HEK293 (cell line): ENCODE results near the gene ENDOD1.
A peak's percentile ranks its signal among the peaks of the same experiment; 100 is the strongest.

ENCODE experiments used
- CTCF ChIA-PET: fragments of 350-600 bp; formaldehyde crosslinking; extraction: SDS; loops from one replicate; lab custom pipeline; 2021; ENCODE audit warnings: antibody characterized with exemption; lab: Yijun Ruan, JAX
- POLR2A ChIA-PET: fragments of 300-600 bp; formaldehyde crosslinking; extraction: SDS; loops from one replicate; lab custom pipeline; 2020; ENCODE audit warnings: antibody characterized with exemption, inconsistent platforms; lab: Yijun Ruan, JAX
- H3K27ac ChIP-seq: fragments of 200-500 bp; sonication (Bioruptor generic); 2 replicates; pipeline ENCODE4 v1.5.1; 2014; ENCODE audit warnings: low read depth, low read length, control low read depth, inconsistent platforms; ENCODE audit errors: extremely low read depth
- H3K36me3 ChIP-seq, 2 experiments: fragments of 200-500 bp in 1 of 2; sonication (Bioruptor generic) in 1 of 2; 1 replicate in 1 of 2; 2 replicates in 1 of 2; pipeline ENCODE4 v1.5.1; 2014 to 2017; ENCODE audit warnings: inconsistent platforms in 2 of 2, low read length in 2 of 2; ENCODE audit not compliant: control insufficient read depth in 2 of 2, insufficient read depth in 1 of 2
- H3K4me1 ChIP-seq: fragments of 200-500 bp; sonication (Bioruptor generic); 2 replicates; pipeline ENCODE4 v1.5.1; 2014; ENCODE audit warnings: mild to moderate bottlenecking, low read length, inconsistent platforms; ENCODE audit not compliant: control insufficient read depth, insufficient read depth
- H3K4me3 ChIP-seq: 2 replicates; pipeline ENCODE4 v1.5.1; 2011; ENCODE audit warnings: low read depth, mild to moderate bottlenecking, control low read depth, low read length, moderate library complexity
- H3K9me3 ChIP-seq: fragments of 200-500 bp; sonication (Bioruptor generic); 2 replicates; pipeline ENCODE4 v1.5.1; 2014; ENCODE audit warnings: low read depth, low read length, inconsistent platforms; ENCODE audit not compliant: control insufficient read depth, insufficient read depth
- BCL11A ChIP-seq: fragments of 450-650 bp; formaldehyde crosslinking; IDR thresholded peaks from 2 replicates; pipeline ENCODE4 v1.5.1; 2016; ENCODE audit warnings: low read depth, missing biosample characterization, missing genetic modification characterization
- FEZF1 ChIP-seq: fragments of 450-650 bp; formaldehyde crosslinking; IDR thresholded peaks from 2 replicates; pipeline ENCODE4 v1.5.1; 2016; ENCODE audit warnings: missing biosample characterization, missing genetic modification characterization
- IKZF3 ChIP-seq: fragments of 450-650 bp; IDR thresholded peaks from 2 replicates; pipeline ENCODE4 v1.5.0; 2018; ENCODE audit warnings: missing biosample characterization, mild to moderate bottlenecking, missing genetic modification characterization, moderate library complexity
- MEIS1 ChIP-seq: sonication (generic); formaldehyde crosslinking; IDR thresholded peaks from 2 replicates; pipeline ENCODE4 v1.8.1; 2022; ENCODE audit warnings: missing genetic modification reagents, mild to moderate bottlenecking, borderline replicate concordance
- OVOL3 ChIP-seq: fragments of 450-650 bp; formaldehyde crosslinking; IDR thresholded peaks from 2 replicates; pipeline ENCODE4 v1.5.1; 2016; ENCODE audit warnings: missing biosample characterization, missing genetic modification characterization
- SP3 ChIP-seq: fragments of 450-650 bp; formaldehyde crosslinking; IDR thresholded peaks from 2 replicates; pipeline ENCODE4 v1.5.1; 2016; ENCODE audit warnings: missing biosample characterization, missing genetic modification characterization
- ZFP37 ChIP-seq: fragments of 450-650 bp; formaldehyde crosslinking; IDR thresholded peaks from 2 replicates; pipeline ENCODE4 v1.5.1; 2016; ENCODE audit warnings: missing biosample characterization, missing genetic modification characterization
- ZNF121 ChIP-seq: fragments of 450-650 bp; formaldehyde crosslinking; IDR thresholded peaks from 2 replicates; pipeline ENCODE4 v1.5.1; 2016; ENCODE audit warnings: missing biosample characterization, missing genetic modification characterization
- ZNF146 ChIP-seq: fragments of 450-650 bp; formaldehyde crosslinking; IDR thresholded peaks from 2 replicates; pipeline ENCODE4 v1.5.1; 2016; ENCODE audit warnings: missing biosample characterization, missing genetic modification characterization
- ZNF19 ChIP-seq: fragments of 450-650 bp; formaldehyde crosslinking; IDR thresholded peaks from 2 replicates; pipeline ENCODE4; 2016; ENCODE audit warnings: missing biosample characterization, missing genetic modification characterization, low read depth
- ZNF2 ChIP-seq: fragments of 450-650 bp; formaldehyde crosslinking; IDR thresholded peaks from 2 replicates; pipeline ENCODE4 v1.5.1; 2016; ENCODE audit warnings: missing biosample characterization, missing genetic modification characterization
- ZNF24 ChIP-seq: fragments of 450-650 bp; formaldehyde crosslinking; IDR thresholded peaks from 2 replicates; pipeline ENCODE4 v1.5.1; 2016; ENCODE audit warnings: missing biosample characterization, missing genetic modification characterization
- ZNF266 ChIP-seq: fragments of 450-650 bp; formaldehyde crosslinking; IDR thresholded peaks from 2 replicates; pipeline ENCODE4 v1.5.1; 2016; ENCODE audit warnings: missing biosample characterization, missing genetic modification characterization, low read depth
- ZNF335 ChIP-seq: fragments of 450-650 bp; formaldehyde crosslinking; conservative IDR thresholded peaks from 2 replicates; pipeline ENCODE4 v1.5.1; 2016; ENCODE audit warnings: missing biosample characterization, missing genetic modification characterization
- ZNF530 ChIP-seq: fragments of 450-650 bp; formaldehyde crosslinking; IDR thresholded peaks from 2 replicates; pipeline ENCODE4 v1.5.1; 2016; ENCODE audit warnings: low read depth, missing biosample characterization, missing genetic modification characterization
- ZNF585B ChIP-seq: fragments of 450-650 bp; formaldehyde crosslinking; IDR thresholded peaks from 2 replicates; pipeline ENCODE4 v1.5.1; 2016; ENCODE audit warnings: missing biosample characterization, missing genetic modification characterization
- ZNF621 ChIP-seq: fragments of 450-650 bp; formaldehyde crosslinking; IDR thresholded peaks from 2 replicates; pipeline ENCODE4 v1.5.1; 2017; ENCODE audit warnings: missing biosample characterization, missing genetic modification characterization
- ZNF626 ChIP-seq: fragments of 450-650 bp; sonication (Bioruptor Pico); formaldehyde crosslinking; IDR thresholded peaks from 2 replicates; pipeline ENCODE4 v1.5.1; 2018; ENCODE audit warnings: missing biosample characterization, missing genetic modification characterization, inconsistent platforms
- ZNF76 ChIP-seq: fragments of 450-650 bp; formaldehyde crosslinking; IDR thresholded peaks from 2 replicates; pipeline ENCODE4; 2016; ENCODE audit warnings: low read depth, missing biosample characterization, missing genetic modification characterization, borderline replicate concordance
- ZNF777 ChIP-seq: fragments of 450-650 bp; formaldehyde crosslinking; IDR thresholded peaks from 2 replicates; pipeline ENCODE4 v1.5.1; 2017; ENCODE audit warnings: missing biosample characterization, missing genetic modification characterization, borderline replicate concordance
- TF ChIP-seq, protein P1 (sequence below): fragments of 450-650 bp; formaldehyde crosslinking; IDR thresholded peaks from 2 replicates; pipeline ENCODE4 v1.5.1; 2016; ENCODE audit warnings: missing biosample characterization, missing genetic modification characterization
- TF ChIP-seq, protein P2 (sequence below): fragments of 450-650 bp; formaldehyde crosslinking; IDR thresholded peaks from 2 replicates; pipeline ENCODE4 v1.5.1; 2016; ENCODE audit warnings: missing biosample characterization, missing genetic modification characterization, low read depth

ENDOD1 gene

DNA sequence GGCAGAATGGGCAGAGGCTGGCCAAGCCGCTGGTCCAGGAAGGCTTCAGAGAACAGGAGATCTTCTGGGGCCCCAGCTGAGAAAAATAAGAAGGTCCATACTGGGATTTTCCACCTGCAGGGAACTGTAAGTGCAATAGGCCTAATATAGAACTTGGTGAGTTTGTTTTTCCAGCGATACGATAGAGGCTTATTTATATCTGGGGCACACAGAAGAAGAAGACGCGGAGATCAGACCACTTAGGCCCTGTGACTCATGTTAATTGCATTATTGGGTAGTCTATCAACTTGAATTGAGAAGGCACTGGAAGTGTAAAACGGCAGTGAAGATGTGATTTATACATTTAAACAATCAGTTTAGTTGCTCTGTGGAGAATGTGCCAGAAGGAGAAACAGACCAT, 30.6 kb upstream of the ENDOD1 start:
- Histone ChIP-seq H3K4me1 (no peaks in the 10 kb centered on the region), H3K27ac (no peak overlapping the region), H3K36me3 (no peaks in the 10 kb centered on the region), H3K4me3 (no peak overlapping the region), H3K9me3 (no peaks in the 10 kb centered on the region)
- ChIA-PET CTCF (interaction anchor here (0.6 kb wide), 1 partner anchor 111 kb away, joined by 3 read pairs; no protein-coding TSS in a partner anchor), POLR2A (no interaction called here)
- TF ChIP-seq, protein P1, sequence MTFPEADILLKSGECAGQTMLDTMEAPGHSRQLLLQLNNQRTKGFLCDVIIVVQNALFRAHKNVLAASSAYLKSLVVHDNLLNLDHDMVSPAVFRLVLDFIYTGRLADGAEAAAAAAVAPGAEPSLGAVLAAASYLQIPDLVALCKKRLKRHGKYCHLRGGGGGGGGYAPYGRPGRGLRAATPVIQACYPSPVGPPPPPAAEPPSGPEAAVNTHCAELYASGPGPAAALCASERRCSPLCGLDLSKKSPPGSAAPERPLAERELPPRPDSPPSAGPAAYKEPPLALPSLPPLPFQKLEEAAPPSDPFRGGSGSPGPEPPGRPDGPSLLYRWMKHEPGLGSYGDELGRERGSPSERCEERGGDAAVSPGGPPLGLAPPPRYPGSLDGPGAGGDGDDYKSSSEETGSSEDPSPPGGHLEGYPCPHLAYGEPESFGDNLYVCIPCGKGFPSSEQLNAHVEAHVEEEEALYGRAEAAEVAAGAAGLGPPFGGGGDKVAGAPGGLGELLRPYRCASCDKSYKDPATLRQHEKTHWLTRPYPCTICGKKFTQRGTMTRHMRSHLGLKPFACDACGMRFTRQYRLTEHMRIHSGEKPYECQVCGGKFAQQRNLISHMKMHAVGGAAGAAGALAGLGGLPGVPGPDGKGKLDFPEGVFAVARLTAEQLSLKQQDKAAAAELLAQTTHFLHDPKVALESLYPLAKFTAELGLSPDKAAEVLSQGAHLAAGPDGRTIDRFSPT, result no peak
- no peak for TF ChIP-seq ZNF146 (tag by site-specific recombination)
- no peak for TF ChIP-seq ZNF777 (tag by site-specific recombination)
- TF ChIP-seq ZNF621 (tag by site-specific recombination), result no peak
- no peak for TF ChIP-seq ZNF626
- no peak for TF ChIP-seq OVOL3 (tag by site-specific recombination)
- TF ChIP-seq, protein P2, sequence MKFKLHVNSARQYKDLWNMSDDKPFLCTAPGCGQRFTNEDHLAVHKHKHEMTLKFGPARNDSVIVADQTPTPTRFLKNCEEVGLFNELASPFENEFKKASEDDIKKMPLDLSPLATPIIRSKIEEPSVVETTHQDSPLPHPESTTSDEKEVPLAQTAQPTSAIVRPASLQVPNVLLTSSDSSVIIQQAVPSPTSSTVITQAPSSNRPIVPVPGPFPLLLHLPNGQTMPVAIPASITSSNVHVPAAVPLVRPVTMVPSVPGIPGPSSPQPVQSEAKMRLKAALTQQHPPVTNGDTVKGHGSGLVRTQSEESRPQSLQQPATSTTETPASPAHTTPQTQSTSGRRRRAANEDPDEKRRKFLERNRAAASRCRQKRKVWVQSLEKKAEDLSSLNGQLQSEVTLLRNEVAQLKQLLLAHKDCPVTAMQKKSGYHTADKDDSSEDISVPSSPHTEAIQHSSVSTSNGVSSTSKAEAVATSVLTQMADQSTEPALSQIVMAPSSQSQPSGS (tag by site-specific recombination), result no peak
- no peak for TF ChIP-seq SP3
- no peak for TF ChIP-seq IKZF3 (tag by site-specific recombination)

DNA sequence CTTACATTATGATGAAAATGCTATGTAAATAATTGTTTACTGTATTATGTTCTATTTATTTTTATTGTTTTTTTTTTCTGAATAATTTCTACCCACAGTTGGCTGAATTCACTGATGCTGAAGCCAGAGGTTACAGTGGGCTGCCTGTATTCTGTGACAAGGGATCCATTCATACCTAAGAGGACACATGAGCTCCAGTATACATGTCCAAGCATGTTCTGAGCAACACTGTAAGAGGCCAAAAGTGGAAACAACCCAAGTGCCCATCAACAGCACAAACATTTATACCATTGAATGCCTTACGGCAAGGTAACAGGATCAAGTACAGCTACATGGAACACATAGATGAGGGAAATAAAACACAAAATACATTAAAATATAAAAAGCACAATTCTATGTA, 24.3 kb upstream of the ENDOD1 start:
- TF ChIP-seq ZNF335 (tag by site-specific recombination) (peak; percentile 20; the same call in 1 of the 2 replicates), ZNF19 (tag by site-specific recombination) (no peak), ZNF530 (tag by site-specific recombination) (no peak), SP3 (no peak), ZNF24 (no peak), MEIS1 (no peak), FEZF1 (0 out of 2 replicates have a peak, but pooled peaks have one; percentile 16), ZNF266 (no peak), ZFP37 (tag by site-specific recombination) (no peak), ZNF121 (tag by site-specific recombination) (no peak)
- TF ChIP-seq, all 188 proteins: peak for 2
- no peaks in the 10 kb centered on the region for H3K9me3 ChIP-seq
- H3K4me1 ChIP-seq, result no peaks in the 10 kb centered on the region
- CTCF ChIA-PET, result interaction anchor here (0.6 kb wide), 1 partner anchor 86 kb away, joined by 3 read pairs; no protein-coding TSS in a partner anchor
- peaks cover 0 to 1% of the 10 kb centered on the region in 2 experiments; a peak in 1 of 3 replicates for H3K36me3 ChIP-seq
- no peak overlapping the region for H3K4me3 ChIP-seq
- POLR2A ChIA-PET, result interaction anchor here (0.6 kb wide), 1 partner anchor 164 kb away, joined by 3 read pairs; no protein-coding TSS in a partner anchor
- H3K27ac ChIP-seq, result no peak overlapping the region

DNA sequence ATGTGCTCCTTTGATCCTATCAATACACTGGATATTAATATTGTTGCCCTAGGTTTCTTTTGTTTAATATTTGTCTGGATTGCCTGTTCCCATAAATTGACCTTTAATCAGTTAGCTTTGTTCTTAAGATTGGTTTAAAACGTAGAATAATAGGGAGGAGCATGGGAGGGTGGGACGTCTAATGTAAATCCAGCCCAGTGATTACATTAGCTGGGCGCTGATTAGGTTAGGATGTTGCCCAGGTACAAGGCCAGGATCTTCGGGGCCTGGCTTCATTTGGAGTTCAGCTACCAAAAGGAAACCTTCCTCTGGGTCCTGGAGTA, 23.0 kb upstream of the ENDOD1 start, which contains the start of gene SRSF8:
TSS of gene SRSF8 (plus strand) at position 204 of the 323 bp plus-strand sequence. CDS start 308 bp downstream, outside the sequence.
- POLR2A ChIA-PET, result interaction anchor here (0.7 to 3.7 kb wide), 20 partner anchors 9 to 1323 kb away, joined by 3 to 31 read pairs (median 6); partner anchors contain the start of genes AMOTL1, CCDC82, CEP57 and CWC15

More for the DNA sequence above, 23.0 kb upstream of the ENDOD1 start, which contains the start of gene SRSF8:
- H3K27ac ChIP-seq, result peak within 1 kb of the TSS; percentile 86
- peaks cover 0 to 4% of the 10 kb centered on the region in 2 experiments; a peak in 1 of 3 replicates for H3K36me3 ChIP-seq
- CTCF ChIA-PET, result interaction anchor here (0.5 to 10.7 kb wide), 15 partner anchors 10 to 639 kb away, joined by 3 to 63 read pairs (median 4); partner anchors contain the start of gene ENDOD1
- TF ChIP-seq ZNF2, result no peak
- no peak for TF ChIP-seq ZNF777 (tag by site-specific recombination)
- TF ChIP-seq ZNF76 (tag by site-specific recombination), result no peak
- no peak for TF ChIP-seq ZNF585B (tag by site-specific recombination)
- TF ChIP-seq ZNF335 (tag by site-specific recombination), result 0 out of 2 replicates have a peak, but pooled peaks have one; percentile 34
- TF ChIP-seq BCL11A (tag by site-specific recombination), result no peak
- H3K4me1 ChIP-seq, result no peaks in the 10 kb centered on the region
- no peaks in the 10 kb centered on the region for H3K9me3 ChIP-seq
- H3K4me3 ChIP-seq, result peak within 1 kb of the TSS; percentile 79
